Fibroblast of mammary gland (primary cell): ENCODE data around the gene BIRC7.

Experiments
- DNase-seq: peaks from one replicate; pipeline ENCODE4 v3.0.0-alpha.2; 2010; ENCODE audit warnings: low read depth
- H3K4me3 ChIP-seq: 2 replicates; pipeline ENCODE4 v1.5.1; 2011; ENCODE audit warnings: low read depth, mild to moderate bottlenecking, low read length, moderate library complexity; ENCODE audit not compliant: control insufficient read depth
- TF ChIP-seq, protein P1 (sequence below): conservative IDR thresholded peaks from 2 replicates; pipeline ENCODE4 v1.5.1; 2011; ENCODE audit warnings: low read depth, low read length, inconsistent platforms; ENCODE audit not compliant: control insufficient read depth, insufficient read depth

The BIRC7 gene

DNA sequence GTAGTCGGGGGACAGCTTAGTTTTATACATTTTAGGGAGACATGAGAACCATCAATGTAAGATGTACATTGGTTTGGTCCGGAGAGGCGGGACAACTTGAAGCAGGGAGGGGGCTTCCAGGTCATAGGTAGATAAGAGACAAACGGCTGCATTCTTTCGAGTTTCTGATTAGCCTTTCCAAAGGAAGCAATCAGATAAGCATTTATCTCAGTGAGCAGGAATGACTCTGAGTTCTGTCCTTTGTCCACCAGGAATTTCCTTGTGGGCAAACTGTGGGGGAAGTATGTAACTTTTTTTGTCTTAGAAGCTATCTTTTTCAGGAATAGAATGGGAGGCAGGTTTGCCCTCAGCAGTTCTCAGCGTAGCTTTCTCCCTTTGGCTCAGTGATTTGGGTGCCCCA, 21.2 kb upstream of the BIRC7 start:
- peak overlapping the region; percentile 77 for H3K4me3 ChIP-seq
- TF ChIP-seq, protein P1, sequence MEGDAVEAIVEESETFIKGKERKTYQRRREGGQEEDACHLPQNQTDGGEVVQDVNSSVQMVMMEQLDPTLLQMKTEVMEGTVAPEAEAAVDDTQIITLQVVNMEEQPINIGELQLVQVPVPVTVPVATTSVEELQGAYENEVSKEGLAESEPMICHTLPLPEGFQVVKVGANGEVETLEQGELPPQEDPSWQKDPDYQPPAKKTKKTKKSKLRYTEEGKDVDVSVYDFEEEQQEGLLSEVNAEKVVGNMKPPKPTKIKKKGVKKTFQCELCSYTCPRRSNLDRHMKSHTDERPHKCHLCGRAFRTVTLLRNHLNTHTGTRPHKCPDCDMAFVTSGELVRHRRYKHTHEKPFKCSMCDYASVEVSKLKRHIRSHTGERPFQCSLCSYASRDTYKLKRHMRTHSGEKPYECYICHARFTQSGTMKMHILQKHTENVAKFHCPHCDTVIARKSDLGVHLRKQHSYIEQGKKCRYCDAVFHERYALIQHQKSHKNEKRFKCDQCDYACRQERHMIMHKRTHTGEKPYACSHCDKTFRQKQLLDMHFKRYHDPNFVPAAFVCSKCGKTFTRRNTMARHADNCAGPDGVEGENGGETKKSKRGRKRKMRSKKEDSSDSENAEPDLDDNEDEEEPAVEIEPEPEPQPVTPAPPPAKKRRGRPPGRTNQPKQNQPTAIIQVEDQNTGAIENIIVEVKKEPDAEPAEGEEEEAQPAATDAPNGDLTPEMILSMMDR: no peak

DNA sequence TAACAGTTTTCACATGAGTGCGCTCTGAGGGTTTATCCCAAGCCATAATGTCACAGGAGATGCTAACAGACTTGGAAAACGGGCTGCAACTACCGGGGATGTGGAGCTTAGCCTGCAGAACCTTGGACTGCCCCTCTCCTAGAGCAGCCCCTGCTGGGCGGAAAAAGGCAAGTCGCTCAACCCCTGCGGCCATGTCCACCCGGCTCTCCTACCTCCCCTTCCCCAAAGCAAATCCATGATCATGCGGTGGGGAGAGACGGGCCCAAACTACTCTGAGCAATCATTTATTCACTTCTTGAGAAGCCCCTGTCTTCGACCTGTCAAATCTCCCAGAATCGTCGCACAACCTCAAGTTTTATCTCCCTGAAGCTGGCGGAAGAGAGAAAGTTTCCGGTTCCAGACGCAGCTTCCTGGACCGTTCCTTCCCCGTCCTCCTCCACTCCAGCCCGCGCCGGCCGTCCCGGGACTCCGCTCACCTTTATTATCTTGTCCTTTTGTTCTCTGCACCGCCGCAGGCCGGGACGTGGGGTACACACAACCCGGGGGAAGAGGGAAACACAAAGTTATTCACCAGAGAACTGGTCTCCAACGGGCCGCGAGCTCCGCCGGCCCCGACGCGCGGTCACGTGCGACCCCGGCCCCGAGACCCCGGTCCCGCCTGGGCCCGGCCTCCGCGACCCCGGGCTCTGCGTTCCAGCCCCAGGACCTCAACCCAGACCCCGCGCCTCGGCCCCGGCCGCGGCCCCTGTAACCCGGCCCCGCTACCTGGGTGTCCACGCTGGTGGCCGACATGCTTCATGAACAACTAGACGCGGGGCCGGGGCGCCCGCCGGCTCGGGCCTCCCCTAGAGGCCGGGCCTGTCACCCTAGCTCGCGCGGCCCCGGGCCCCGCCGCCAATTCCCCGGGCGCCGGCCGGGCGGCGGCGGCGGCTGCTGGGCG, 20.3 kb upstream of the BIRC7 start:
- peak overlapping the region; percentile 77 for H3K4me3 ChIP-seq
- DNase-seq: peak; percentile 67
- TF ChIP-seq, protein P1: peak; percentile 72

More for the DNA sequence above, 21.2 kb upstream of the BIRC7 start:
- no peak for DNase-seq

DNA sequence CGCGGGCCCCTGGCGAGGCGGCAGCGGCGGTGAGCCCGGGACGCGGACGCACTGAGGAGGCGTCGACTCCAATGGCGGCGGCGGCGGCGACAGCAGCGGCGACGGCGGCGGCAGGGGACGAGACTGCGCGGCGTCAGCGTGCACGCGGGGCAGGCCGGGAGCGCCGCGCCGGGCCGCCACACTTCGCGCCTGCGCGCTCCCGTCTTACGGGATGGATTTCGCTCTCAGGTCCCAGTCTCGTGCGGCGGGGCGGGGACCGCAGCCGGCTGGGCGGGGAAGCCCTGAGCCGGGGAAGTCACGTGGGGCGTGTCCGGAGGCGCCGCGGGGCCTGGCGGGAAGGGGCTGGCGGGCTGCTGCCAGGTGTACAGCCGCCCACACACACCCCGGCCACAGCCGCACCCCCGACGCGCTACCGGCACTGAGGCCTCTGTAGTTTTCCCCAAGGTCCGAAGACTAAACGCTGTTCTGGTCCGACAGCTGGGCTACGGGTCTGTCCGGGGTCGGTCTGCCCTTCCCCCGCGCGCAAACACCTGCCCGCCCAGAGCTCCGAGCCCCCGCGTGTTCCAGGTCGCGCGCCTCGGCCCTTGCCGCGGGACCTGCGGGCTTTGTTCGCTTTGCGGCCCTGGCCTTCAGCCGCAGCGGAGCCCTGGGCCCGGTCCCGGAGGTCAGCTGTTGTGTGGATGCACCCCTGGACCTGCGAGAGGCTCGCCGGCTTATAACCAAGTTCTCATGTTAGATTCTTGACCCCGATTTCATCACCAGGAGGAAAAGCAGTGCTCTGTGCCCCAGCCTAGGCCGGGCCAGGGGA, 19.5 kb upstream of the BIRC7 start, which contains the start of gene YTHDF1:
TSS of gene YTHDF1 (minus strand) at position 91 of the 808 bp plus-strand sequence. CDS start 239 bp downstream, outside the sequence.
- TF ChIP-seq, protein P1: no peak
- peak within 1 kb of the TSS; percentile 77 for H3K4me3 ChIP-seq
- peak; percentile 86 for DNase-seq

DNA sequence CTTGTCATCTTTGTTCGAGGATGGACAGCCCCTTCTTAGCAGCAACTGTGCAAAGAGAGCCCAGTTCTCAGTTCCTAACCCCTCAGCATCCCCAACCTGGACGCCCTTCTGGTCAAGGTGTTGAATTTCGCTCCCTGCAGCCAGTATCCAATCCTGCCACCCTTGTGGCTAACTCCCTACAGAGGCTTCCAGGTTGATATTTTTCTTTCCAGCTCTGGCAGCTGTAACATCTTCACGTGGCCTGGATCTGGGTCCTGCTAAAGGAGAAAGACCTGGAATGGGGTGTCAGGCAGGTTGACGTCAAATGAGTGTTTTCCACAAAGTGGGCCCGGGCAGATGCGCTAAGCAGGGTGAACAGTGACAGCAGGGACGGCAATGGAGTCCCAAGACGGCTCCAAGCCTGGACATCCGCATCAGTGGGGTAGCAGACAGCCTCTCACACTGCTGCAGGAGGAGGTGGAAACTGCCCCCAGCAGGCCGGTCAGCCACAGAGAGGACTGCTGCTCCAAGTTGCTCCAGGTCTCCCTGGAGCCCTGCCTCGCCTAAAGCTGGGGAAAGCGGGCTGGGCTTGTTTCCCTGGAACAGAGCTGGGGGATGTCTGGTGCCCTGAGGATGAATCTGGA, 18.7 kb upstream of the BIRC7 start:
- TF ChIP-seq, protein P1: no peak
- no peak for DNase-seq
- peak overlapping the region; percentile 44 for H3K4me3 ChIP-seq

DNA sequence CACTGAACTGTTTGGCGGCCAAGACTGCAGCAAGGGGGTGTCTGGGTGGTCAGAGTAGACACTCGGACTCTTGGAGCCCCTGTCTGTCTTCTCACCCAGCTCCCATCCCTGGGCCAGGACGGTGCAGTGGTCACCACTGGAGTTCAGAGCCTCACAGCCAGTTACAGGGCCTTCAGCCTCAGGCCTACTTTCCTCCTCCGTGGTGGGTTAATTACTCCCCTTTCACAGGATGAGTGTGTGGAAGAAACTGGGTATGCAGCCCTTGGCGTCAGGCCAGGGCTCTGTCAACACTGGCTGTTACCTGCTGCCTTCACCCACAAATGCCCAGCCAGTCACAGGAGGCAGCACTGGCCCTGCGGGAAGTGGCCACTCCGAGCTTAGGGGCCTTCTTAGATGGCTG, 18.0 kb upstream of the BIRC7 start:
- DNase-seq: no peak
- no peak overlapping the region for H3K4me3 ChIP-seq
- TF ChIP-seq, protein P1: no peak
